GM19438 (cell line): ENCODE measurements around the gene SERPINE2.

ENCODE experiments used
- ATAC-seq: cut with Tn5 transposase; IDR thresholded peaks from one replicate; pipeline ENCODE4 v1.9.1; 2021; ENCODE audit warnings: low read depth; ENCODE audit not compliant: unreplicated experiment

SERPINE2 gene

DNA sequence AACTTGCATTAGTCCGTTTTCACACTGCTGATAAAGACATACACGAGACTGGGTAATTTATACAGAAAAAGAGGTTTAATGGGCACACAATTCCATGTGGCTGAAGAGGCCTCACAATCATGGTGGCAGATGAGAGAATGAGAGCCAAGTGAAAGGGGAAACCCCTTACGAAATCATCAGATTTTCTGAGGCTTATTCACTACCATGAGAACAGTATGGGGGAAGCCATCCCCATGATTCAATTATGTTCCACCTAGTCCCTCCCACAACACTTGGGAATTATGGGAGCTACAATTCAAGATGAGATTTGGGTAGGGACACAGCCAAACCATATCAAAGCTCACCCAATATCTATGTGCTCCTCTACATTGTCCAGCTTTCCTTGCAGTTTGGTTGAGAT, 16.0 kb upstream of the SERPINE2 start:
- ATAC-seq: no peak

DNA sequence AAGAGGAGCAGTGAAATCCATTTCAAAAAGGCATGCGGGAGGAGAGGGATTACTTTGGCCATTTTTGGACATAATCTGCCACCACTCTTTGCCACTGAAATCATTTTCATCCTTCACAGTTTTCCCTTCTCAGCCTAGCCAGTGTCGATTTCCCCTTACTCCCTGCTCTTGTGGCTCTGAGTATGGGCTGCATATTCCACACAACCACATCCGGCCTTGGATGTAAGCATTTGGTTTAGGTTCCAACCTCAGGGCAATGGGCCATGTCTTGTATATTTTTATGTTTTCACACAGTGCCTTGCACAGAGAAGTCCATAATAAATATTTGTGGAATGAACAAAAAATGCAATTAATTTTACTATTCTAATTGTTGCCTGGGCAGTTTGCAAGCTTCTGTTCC, 7.7 kb upstream of the SERPINE2 start:
- ATAC-seq: no peak

DNA sequence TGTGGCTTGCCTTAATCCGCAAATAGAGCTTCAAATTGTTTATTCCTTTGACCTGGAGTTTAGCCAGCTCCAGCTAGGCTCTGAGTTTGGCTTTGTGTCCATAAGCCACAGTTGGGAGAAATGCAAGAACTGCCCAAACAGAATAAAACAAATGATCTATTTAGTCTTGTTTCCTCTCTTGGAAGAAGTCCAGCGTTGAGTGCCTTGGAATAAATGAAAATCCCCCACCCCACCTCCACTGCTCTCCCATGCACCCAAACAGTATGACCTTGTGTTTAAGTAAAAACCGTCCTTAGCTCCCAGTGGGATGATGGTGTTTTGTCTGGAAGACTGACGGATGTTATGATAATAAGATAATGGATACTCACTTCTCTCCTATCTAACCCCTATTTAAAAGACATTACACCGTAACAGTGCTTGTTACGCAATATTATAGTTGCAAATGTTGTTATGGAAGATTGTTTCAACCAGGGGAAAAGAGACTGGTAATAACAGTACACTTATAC, 3.2 kb upstream of the SERPINE2 start:
- no peak for ATAC-seq

DNA sequence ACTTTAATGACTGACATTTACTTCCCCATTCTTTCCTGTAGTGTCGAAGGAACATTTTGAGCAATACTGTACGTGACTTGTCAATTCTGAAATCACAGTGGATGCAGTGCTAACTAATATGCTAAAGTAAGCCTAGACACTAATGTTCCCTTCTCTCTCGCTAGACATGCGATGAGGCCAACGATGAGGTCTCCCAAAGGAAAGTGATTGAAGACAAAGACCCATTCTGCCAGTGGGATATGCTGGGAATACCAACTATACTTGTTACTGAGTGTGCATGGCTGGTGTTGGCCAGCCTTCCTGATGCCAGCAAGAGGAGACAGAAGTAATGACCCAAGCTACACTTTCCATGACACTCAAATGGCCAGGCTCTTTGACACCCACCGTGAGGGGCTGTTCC, 2.5 kb upstream of the SERPINE2 start:
- ATAC-seq: no peak

DNA sequence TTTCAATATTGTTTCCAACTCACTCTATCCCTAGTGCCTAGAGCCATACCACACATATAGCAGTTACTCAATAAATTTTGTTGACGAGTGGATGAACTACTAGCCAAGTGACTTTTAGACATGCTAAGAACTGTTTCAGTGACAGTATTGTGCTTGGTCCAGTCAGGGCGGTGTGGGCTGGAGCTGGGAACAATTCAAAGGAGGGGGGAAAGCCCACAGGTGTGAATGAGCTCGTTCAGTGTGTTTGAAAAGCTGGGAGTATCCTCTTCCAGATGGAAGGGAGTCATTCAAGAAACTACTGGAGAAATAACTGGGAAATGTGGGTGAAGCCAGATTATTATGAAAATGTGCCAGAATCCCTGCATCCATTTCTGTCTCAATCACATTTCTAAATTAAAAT, 1.7 kb upstream of the SERPINE2 start:
- no peak for ATAC-seq

DNA sequence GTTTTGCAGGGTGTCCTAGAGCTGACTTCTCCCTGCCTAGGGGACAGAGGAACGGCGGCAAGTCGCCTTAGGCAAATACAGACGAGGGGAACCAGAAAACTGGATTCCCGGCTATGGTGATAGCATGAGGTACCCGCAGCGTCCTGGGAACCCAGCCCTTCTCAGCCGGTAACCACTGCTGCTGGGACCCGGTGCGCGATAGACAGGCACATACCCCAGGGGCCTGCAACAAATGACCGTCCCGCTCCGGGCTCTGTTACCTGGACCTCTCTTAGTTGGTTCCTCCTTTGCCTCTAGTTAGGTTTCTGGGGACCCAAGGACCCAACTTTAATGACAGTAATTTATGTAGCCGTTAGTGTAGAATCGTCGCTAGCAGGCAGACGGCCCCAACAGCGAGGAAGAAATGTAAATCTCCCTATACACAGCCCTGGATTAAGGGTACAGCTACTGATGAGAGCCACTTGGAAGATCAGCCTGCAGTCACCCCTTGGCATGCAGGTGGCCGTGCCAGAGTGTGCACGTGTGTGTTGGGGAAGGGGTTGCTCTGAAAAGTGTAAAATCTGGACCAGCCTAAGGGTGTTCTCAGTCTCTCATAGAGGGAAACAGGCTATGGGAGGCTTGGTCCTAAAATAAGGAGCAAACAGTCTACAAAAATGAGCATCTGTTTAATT, 819 bp upstream of the SERPINE2 start:
- ATAC-seq: peak; percentile 12

DNA sequence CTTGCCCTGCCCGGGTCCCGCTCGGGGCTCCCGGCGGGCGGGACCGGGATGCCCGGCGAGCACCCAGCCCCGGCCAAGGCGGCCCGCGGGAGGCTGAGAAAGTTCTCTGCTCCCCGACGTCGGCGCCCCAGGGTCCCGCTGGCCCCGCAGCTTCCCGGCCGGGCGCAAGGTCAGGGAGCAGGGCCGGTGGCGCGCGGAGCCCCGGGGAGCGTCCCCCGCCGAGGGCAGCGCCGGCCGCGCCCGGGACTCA, 331 bp downstream of the SERPINE2 start:
- peak; percentile 29 for ATAC-seq

DNA sequence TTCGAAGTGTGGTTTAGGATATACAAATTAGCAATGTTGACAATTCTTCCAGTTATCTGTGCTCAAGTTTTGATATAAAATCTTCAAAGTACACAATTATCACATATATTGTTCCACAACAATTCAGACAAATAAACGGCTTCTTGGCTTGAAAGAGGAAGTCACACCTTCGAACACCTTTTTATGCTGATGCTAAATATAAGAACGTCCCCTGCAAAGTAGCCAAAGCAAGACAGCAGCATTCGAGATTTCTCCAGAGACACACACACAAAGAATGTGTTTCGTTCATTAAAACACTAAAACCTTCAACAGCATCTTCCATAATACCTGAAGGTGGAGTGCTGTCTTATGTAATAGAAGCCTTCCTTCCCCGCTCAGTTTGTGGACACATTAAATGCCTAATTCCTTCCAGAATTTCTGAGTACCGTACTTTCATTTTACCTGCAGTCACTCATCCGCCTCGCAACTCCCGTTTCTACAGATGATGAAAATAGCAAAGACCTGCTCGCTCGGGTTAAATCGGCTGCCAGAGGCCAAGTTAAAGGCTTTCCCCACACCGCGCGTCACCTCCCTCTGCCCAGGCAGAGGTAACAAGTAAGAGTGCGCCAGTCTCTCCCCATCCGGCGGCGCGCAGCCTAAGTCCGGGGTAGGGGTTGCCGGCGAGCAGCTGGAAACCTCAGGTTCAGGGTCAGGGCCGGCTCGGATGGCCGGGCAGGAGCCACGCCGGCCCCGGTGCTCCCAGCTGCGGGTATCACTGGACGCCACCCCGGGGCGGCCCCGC, 847 bp downstream of the SERPINE2 start:
- peak; percentile 57 for ATAC-seq

DNA sequence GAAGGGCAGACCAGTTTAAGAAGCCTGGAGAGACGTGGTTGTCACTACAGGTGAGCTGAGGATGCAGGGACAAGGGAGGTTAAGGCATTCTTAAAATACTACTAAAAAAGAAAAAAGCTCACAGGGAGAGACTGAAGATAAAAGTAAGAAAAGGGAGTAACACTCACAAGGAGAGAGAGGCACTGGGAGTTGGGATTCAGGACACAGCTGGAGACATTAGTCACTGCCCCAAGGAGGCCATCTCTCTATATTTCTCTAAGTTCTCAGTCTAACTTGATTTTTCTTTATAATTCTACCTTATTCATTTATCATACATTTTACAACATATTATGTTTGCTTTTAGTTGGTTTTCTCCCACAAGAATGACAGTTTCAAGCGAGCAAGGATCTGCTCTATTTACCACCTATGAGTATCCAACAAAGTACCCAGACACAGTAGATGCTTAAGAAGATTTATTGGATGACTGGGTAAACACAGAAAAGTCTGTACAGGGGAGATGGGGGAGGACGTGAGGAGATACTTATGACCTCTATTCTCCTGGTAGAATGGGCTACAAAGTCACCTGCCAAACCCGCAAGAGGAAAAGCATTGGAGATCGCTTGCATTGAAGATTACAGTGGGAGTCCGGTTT, 2.2 kb downstream of the SERPINE2 start:
- no peak for ATAC-seq

DNA sequence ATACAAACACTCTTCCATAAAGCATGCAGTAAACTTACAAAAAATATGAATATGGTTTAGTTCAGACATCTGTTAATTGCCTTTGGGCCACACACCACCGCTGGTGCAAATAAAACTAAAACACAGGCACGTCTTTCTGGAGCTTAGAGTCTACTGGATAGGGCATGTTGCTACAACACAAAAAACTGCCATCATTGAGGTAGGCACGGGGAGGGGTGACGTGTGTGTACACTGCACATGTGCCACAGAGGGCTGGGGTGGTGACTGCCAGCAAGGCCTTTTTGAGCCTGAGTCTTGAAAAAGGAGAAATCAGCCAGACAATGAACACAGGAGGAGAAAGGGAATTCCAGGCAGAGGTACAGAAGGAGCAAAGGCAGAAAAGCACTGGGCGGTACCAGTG, 5.1 kb downstream of the SERPINE2 start:
- ATAC-seq: no peak

DNA sequence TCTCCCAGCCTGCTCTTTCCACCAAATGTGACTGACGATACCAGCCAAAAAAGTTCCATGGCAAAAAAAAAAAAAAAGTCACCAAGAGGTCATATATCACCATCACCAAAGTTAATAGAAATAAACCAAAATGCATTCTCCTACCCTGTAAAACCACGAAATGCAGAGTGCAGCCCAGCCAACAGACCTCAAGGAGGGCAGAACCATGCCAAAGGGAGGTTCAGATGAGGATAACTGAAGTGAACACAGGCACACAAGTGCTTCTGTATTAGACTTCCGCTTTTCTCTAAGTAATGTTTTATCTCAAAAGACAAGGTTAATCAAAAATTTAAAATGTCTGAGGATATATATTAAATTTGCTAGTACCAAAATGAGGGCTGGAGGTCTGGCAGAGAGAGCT, 5.5 kb downstream of the SERPINE2 start:
- no peak for ATAC-seq

DNA sequence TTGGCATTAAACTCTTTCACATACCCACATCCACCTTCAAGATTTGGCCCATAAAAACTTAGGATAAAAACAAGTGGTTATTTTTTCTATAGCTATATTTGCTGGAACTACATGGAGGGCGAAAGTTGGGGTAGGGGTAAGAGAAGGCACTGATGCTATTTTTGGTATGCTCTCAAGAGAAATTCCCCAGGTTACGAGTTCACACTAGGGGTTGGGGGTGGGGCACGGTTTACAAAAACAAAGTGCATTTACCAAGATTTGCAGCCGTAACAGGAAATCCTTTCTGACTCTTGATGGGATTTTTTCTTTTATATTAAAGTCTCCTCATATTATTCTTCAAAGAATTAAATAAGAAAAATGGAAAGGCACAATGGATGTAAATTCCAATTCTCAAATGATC, 6.8 kb downstream of the SERPINE2 start:
- no peak for ATAC-seq

DNA sequence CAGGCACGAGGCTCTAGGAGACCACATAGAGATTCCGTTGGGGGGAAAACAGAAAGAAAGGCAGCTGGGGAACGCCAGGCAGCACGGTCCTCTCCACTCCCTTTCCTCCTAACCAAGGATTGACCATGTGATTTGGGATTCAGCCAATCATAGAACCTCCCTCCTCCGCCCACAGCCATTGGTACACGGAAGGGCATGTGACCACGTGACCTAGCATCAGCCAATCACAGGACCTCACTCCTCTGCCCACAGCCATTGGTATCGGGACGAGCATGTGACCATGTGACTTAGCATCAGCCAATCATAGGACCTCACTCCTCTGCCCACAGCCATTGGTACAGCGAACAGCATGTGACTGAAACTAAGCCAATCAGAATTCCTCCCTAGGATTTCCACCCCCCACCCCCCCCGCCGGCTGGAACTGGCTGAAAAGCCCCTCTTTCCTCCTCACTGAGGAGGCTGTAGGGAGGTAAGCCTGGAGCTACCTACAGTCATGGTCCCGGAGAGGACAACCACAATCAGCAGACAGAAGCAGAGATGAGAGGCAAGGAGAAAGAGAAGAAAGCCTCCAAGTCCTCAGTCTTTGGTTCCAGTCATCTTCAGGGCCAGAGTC, 7.6 kb downstream of the SERPINE2 start:
- ATAC-seq: no peak

DNA sequence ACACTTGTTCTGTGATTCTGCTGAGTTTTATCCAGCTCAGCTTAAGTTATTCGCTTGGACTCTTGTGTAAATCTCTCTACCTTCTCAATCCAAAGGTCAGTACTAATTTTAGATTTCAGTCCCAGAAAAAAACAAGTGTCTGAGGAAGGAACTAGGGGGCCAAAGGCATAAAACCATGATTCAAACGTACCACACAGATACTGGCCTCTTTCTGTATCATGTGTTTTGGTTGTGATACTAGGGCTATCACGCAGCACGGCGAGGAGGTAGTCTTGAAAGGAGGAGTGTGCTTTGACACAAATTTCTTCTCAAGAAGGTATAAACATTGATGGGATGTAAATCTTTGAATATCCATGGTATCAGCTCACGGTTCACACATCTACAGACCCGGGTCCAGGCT, 8.3 kb downstream of the SERPINE2 start:
- no peak for ATAC-seq

DNA sequence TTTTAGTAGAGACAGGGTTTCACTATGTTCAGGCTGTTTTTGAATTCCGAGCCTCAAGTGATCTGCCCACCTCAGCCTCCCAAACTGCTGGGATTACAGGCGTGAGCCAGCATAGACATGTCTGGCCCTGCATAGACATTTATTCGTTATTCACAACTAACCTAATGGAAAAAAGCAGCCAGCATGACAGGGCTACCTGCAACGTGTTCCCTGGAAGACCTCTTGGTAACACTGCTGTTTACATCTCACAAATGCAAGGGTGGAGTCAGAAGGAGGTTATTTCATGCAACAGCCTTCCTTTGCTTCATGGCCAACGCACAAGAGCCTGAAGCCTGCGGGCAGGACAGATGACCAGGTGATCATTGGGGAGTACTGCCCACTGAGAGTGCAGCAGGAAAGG, 9.2 kb downstream of the SERPINE2 start:
- ATAC-seq: no peak

DNA sequence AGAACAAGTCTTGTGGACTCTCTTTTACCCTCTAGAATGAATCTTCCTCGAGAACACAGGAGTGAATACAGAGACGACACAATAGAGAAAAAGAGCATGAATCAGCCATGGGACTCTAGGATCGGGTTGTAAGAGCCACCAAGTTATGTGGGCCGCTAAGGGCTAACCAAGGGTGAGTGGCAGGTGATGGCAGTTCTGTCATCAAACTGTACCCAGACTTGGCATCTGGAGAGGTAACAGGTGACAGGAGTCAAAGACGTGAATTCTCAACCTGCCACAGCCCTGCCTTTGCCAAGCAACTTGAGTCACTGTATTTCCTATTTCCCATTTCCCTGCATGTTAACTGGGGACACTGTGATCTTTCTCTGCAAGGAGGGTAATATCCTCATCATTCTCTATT, 11.2 kb downstream of the SERPINE2 start:
- no peak for ATAC-seq

DNA sequence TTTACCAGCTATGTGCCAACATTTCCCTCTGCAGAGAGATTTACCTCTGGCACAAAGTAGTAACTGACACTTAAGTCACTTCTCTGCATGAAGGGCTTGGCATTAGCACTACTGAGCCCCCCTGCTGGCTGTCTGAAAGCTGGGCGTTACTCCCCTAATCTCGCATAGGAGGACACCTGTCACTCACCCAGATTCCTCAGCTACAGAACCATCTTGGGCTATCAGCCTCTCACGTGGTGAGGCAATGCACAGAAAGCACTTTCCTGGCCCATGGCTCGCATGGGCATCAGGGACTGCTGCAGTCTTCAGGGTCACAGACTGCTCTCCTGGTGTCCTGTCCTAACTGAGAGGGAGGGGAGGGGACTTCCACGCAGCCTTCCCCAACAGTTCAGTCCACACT, 12.0 kb downstream of the SERPINE2 start:
- no peak for ATAC-seq

DNA sequence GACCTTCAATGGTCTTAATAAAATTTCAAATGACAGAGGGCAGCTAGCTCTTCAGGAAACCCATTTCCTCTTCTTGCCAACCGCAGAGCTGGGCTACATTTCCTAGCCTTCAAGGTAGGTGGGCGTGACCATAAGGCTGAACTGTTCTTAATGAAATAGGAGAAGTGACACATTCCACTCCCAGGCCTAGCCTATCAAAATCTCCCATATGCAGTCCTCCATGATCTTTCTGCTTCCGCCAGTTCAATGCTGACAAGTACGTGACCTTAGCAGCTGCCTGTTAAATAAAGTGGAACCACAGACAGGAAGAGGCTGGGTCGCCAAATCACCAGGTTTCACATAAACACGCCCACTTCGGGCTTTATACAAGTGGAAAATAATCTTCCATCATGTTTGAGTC, 13.2 kb downstream of the SERPINE2 start:
- ATAC-seq: peak; percentile 91

DNA sequence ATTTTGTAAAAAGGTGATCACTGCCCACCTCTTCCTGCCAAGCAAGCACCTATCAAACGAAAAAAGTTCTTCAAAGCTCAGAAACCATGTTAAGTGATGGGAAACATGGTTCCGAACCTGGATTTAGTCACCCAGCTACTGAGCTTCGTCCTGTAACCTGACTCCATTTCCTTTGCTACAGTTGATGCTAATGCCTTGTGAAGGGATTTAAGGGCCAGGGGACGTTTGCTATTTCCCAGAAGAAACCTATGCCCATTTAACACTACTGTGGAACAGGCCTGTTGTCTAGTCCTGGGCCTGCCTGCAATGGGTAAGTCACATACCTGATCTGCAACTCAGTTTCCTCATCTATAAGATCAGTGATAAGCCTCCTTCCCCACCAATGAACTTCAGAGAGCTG, 14.8 kb downstream of the SERPINE2 start:
- no peak for ATAC-seq

DNA sequence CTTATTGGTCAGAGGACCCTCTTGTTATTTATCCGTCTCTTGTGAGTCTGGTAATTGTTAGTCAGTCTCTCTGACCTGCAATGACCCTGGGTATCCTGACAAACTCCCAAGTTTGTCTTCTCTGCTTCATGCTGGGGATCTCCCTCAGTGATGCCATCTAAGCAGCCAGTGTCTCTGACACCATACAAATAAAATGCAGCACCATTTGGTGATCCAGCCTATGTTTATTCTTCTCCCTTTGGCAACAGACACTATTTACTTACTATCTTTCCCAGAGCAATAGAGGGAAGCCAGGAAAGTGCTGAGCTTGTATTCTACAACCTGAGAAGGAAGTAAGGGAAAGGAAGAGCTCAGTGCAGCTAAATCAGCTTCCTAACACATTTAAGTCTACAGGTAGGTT, 15.9 kb downstream of the SERPINE2 start:
- no peak for ATAC-seq

DNA sequence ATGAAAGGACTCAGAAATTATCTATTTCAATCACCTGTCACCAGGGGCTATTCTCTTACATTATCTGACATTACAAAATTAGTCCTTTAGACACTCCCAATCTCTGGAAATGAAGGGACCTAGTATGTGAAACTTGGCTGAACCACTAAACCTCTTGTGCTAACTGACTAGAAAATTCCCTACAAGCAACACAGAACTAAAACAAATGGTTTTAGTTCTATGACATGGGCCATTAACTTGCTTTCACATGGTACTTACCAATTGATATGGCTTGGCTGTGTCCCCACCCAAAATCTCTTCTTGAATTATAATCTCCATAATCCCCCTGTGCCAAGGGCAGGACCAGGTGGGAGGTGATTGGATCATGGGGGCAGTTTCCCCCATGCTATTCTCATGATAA, 16.6 kb downstream of the SERPINE2 start:
- no peak for ATAC-seq

DNA sequence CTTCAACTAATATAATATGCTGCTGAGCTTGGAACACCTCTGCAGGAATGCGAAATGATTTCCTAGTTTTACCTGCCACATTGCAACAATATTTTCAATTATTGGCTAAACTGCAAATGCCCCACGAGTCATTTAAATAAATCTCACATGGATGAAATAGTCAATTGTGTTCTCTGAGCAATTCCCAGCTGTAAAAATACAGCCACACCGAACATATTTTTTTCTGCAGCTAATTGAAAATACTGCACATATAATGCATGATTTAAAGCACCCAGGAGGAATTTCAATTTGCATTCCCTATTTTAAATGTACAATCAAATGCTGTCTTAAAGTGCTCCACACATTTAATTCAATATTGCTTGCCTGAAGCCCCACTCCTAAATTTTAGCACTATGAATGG, 18.6 kb downstream of the SERPINE2 start:
- ATAC-seq: no peak
